Stimulated activated effector memory CD8-positive, alpha-beta T cell treated with anti-CD3 and anti-CD28 coated beads, Interleukin-12 subunit alpha, Interleukin-12 subunit beta, amount 100 ng/mL, for 72 hours (primary cell): ENCODE measurements around the gene TTLL12.
A peak's percentile ranks its signal among the peaks of the same experiment; 100 is the strongest.

Source experiments
- ATAC-seq: fragments of 150-1000 bp; cut with Tn5 transposase; 2 replicates; pipeline ENCODE4 v1.10.0; 2021
- DNase-seq, 2 donors: peaks; one replicate each; pipeline ENCODE4 v3.0.0; 2021 to 2022; ENCODE audit warnings: low spot score in 2 of 2
- H3K27ac Mint-ChIP-seq: one replicate; pipeline ENCODE4 v1.8.0; 2022; ENCODE audit warnings: mild to moderate bottlenecking, mixed read lengths
- H3K36me3 Mint-ChIP-seq: one replicate; pipeline ENCODE4 v1.8.0; 2022; ENCODE audit warnings: mild to moderate bottlenecking, mixed read lengths
- H3K4me1 Mint-ChIP-seq: one replicate; pipeline ENCODE4 v1.8.0; 2022; ENCODE audit warnings: mixed read lengths
- H3K4me3 Mint-ChIP-seq: one replicate; pipeline ENCODE4 v1.8.0; 2022; ENCODE audit warnings: mild to moderate bottlenecking, mixed read lengths
- H3K9me3 Mint-ChIP-seq: one replicate; pipeline ENCODE4 v1.8.0; 2022; ENCODE audit warnings: mixed read lengths

The TTLL12 gene

GRCh38 chr22:43197271-43197941 lies 10.5 kb upstream of the TTLL12 start:
- H3K4me3 Mint-ChIP-seq: no peak overlapping the region
- H3K36me3 Mint-ChIP-seq: no peaks in the 10 kb centered on the region
- no peaks in the 10 kb centered on the region for H3K9me3 Mint-ChIP-seq
- no peak for DNase-seq
- ATAC-seq: no peak
- H3K4me1 Mint-ChIP-seq: no peaks in the 10 kb centered on the region
- no peak overlapping the region for H3K27ac Mint-ChIP-seq

GRCh38 chr22:43191831-43192230 lies 4.9 kb upstream of the TTLL12 start:
- ATAC-seq: no peak
- H3K36me3 Mint-ChIP-seq: no peaks in the 10 kb centered on the region
- H3K4me1 Mint-ChIP-seq: peaks cover 6% of the 10 kb centered on the region
- H3K27ac Mint-ChIP-seq: no peak overlapping the region
- no peak overlapping the region for H3K4me3 Mint-ChIP-seq
- H3K9me3 Mint-ChIP-seq: no peaks in the 10 kb centered on the region
- no peak for DNase-seq

GRCh38 chr22:43188829-43189545 lies 2.1 kb upstream of the TTLL12 start:
- peak overlapping the region; percentile 27 for H3K4me3 Mint-ChIP-seq

GRCh38 chr22:43187171-43188099 lies 501 bp upstream of the TTLL12 start:
- H3K36me3 Mint-ChIP-seq: peaks cover 16% of the 10 kb centered on the region
- peak overlapping the region; percentile 95 for H3K27ac Mint-ChIP-seq
- H3K9me3 Mint-ChIP-seq: no peaks in the 10 kb centered on the region
- peaks cover 21% of the 10 kb centered on the region for H3K4me1 Mint-ChIP-seq
- DNase-seq (peak; percentile 98 to 99), ATAC-seq (peak; percentile 95)
- H3K4me3 Mint-ChIP-seq: peak overlapping the region; percentile 76

More at GRCh38 chr22:43188829-43189545, 2.1 kb upstream of the TTLL12 start:
- peaks cover 10% of the 10 kb centered on the region for H3K36me3 Mint-ChIP-seq
- ATAC-seq (no peak), DNase-seq (no peak)
- no peaks in the 10 kb centered on the region for H3K9me3 Mint-ChIP-seq
- peaks cover 20% of the 10 kb centered on the region for H3K4me1 Mint-ChIP-seq
- peak overlapping the region; percentile 68 for H3K27ac Mint-ChIP-seq

- Mint-ChIP-seq H3K4me1 (peaks cover 26% of the 10 kb centered on the region), H3K36me3 (peaks cover 16% of the 10 kb centered on the region), H3K4me3 (peak overlapping the region; percentile 76), H3K27ac (no peak overlapping the region), H3K9me3 (no peaks in the 10 kb centered on the region)
- DNase-seq (no peak), ATAC-seq (no peak)
These were observed 1.1 kb downstream of the TTLL12 start for GRCh38 chr22:43185860-43186261.

- ATAC-seq (no peak), DNase-seq (no peak)
- Mint-ChIP-seq H3K27ac (no peak overlapping the region), H3K36me3 (peaks cover 28% of the 10 kb centered on the region), H3K9me3 (no peaks in the 10 kb centered on the region), H3K4me1 (peaks cover 20% of the 10 kb centered on the region), H3K4me3 (peak overlapping the region; percentile 10)
These were observed 3.2 kb downstream of the TTLL12 start for GRCh38 chr22:43183496-43184277.

- Mint-ChIP-seq H3K4me3 (no peak overlapping the region), H3K27ac (peak overlapping the region; percentile 21), H3K9me3 (no peaks in the 10 kb centered on the region), H3K36me3 (peaks cover 35% of the 10 kb centered on the region), H3K4me1 (peaks cover 20% of the 10 kb centered on the region)
- DNase-seq: no peak
- no peak for ATAC-seq
These were observed 4.2 kb downstream of the TTLL12 start for GRCh38 chr22:43182726-43183125.

- peak overlapping the region; percentile 64 for H3K27ac Mint-ChIP-seq
- H3K36me3 Mint-ChIP-seq: peaks cover 35% of the 10 kb centered on the region
- no peak overlapping the region for H3K4me3 Mint-ChIP-seq
- peaks cover 20% of the 10 kb centered on the region for H3K4me1 Mint-ChIP-seq
- no peak for DNase-seq
- no peaks in the 10 kb centered on the region for H3K9me3 Mint-ChIP-seq
- no peak for ATAC-seq
These were observed 4.8 kb downstream of the TTLL12 start for GRCh38 chr22:43182118-43182517.

- no peak overlapping the region for H3K4me3 Mint-ChIP-seq
These were observed 5.4 kb downstream of the TTLL12 start for GRCh38 chr22:43181321-43182076.

GRCh38 chr22:43180670-43181069 lies 6.3 kb downstream of the TTLL12 start:
- Mint-ChIP-seq H3K9me3 (no peaks in the 10 kb centered on the region), H3K36me3 (peaks cover 49% of the 10 kb centered on the region)

More at GRCh38 chr22:43181321-43182076, 5.4 kb downstream of the TTLL12 start:
- Mint-ChIP-seq H3K27ac (peak overlapping the region; percentile 64), H3K36me3 (peaks cover 40% of the 10 kb centered on the region), H3K4me1 (peaks cover 20% of the 10 kb centered on the region), H3K9me3 (no peaks in the 10 kb centered on the region)
- no peak for DNase-seq
- ATAC-seq: no peak

GRCh38 chr22:43179911-43180195 lies 7.1 kb downstream of the TTLL12 start:
- H3K9me3 Mint-ChIP-seq: no peaks in the 10 kb centered on the region
- peaks cover 53% of the 10 kb centered on the region for H3K36me3 Mint-ChIP-seq
- no peak for DNase-seq
- ATAC-seq: no peak
- H3K27ac Mint-ChIP-seq: no peak overlapping the region
- no peak overlapping the region for H3K4me3 Mint-ChIP-seq
- H3K4me1 Mint-ChIP-seq: peaks cover 13% of the 10 kb centered on the region

More at GRCh38 chr22:43180670-43181069, 6.3 kb downstream of the TTLL12 start:
- DNase-seq (no peak), ATAC-seq (no peak)
- Mint-ChIP-seq H3K4me3 (no peak overlapping the region), H3K4me1 (peaks cover 19% of the 10 kb centered on the region), H3K27ac (no peak overlapping the region)

- Mint-ChIP-seq H3K4me3 (no peak overlapping the region), H3K27ac (no peak overlapping the region), H3K4me1 (peaks cover 9% of the 10 kb centered on the region), H3K9me3 (no peaks in the 10 kb centered on the region), H3K36me3 (peaks cover 47% of the 10 kb centered on the region)
- ATAC-seq (no peak), DNase-seq (no peak)
These were observed 7.6 kb downstream of the TTLL12 start for GRCh38 chr22:43179146-43179910.

GRCh38 chr22:43177479-43177878 lies 9.5 kb downstream of the TTLL12 start:
- Mint-ChIP-seq H3K27ac (no peak overlapping the region), H3K4me3 (no peak overlapping the region), H3K36me3 (peaks cover 50% of the 10 kb centered on the region), H3K4me1 (peaks cover 5% of the 10 kb centered on the region), H3K9me3 (no peaks in the 10 kb centered on the region)
- ATAC-seq (no peak), DNase-seq (no peak)

GRCh38 chr22:43176090-43176489 lies 10.8 kb downstream of the TTLL12 start:
- Mint-ChIP-seq H3K27ac (no peak overlapping the region), H3K9me3 (no peaks in the 10 kb centered on the region), H3K4me3 (no peak overlapping the region), H3K4me1 (no peaks in the 10 kb centered on the region), H3K36me3 (peaks cover 62% of the 10 kb centered on the region)
- ATAC-seq (no peak), DNase-seq (no peak)
